ENCODE results near the gene BCCIP. TPM values are rescaled to one million over a fixed set of nuclear protein-coding genes. Genes with fewer than 3 reads are reported as not detected.

The BCCIP gene
- total RNA-seq, 4 donors from 2014 or later, result 21.5 to 31.7 (median 27.7) TPM

DNA sequence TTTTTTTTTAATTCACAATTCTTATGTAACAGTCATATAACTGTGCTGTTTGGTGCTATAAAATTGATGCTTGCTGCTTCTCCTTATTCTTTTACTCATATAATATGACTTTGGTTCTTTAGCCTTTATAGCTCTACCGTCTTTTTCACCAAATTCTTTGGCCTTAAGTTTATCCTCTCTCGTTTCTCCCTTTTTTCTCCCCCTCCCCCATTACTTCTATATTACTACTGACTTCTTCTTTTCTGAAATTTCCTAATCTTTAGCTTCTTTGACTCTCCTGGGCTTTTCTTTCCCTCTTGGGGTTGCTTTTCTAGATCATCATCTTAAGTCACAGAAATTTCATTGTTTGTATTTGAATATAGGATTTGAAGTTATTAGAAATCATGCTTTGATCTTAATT lies 3.8 kb downstream of the BCCIP start:
- no peak for TF ChIP-seq POLR2A (IDR thresholded peaks at IDR 0.05)
- TF ChIP-seq, protein P1, sequence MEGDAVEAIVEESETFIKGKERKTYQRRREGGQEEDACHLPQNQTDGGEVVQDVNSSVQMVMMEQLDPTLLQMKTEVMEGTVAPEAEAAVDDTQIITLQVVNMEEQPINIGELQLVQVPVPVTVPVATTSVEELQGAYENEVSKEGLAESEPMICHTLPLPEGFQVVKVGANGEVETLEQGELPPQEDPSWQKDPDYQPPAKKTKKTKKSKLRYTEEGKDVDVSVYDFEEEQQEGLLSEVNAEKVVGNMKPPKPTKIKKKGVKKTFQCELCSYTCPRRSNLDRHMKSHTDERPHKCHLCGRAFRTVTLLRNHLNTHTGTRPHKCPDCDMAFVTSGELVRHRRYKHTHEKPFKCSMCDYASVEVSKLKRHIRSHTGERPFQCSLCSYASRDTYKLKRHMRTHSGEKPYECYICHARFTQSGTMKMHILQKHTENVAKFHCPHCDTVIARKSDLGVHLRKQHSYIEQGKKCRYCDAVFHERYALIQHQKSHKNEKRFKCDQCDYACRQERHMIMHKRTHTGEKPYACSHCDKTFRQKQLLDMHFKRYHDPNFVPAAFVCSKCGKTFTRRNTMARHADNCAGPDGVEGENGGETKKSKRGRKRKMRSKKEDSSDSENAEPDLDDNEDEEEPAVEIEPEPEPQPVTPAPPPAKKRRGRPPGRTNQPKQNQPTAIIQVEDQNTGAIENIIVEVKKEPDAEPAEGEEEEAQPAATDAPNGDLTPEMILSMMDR (IDR thresholded peaks at IDR 0.05), result no peak
- DNase-seq (ENCODE audit: low spot score in 2 of 2), result no peak
- no peak overlapping the region for H3K4me3 ChIP-seq (ENCODE audit: low read depth, poor library complexity, severe bottlenecking)
- intact Hi-C loops (cut with DNase I; ENCODE audit: low total_unique reads), result no loop called here
- WGBS, 2 donors, result 83 to 92% methylated on average over 2 of the region's 2 CpGs

DNA sequence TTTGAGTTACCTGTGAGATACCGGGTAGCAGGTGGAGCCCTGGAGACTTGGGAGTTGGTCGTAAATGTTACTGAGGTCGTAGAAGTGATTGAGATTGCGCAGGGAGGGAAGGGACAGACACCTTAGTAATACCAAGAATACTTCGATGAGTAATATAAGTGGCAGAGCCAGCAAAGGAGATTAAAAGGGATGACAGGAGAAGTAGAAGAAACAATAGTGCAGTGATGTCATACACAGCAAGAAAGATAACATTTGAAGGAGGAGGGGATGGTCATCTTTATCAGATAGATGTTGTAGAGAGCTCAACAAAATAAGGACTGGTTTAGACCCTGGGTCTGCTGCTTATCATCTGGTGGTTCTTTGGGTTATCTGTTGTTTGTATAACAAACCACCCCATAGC lies 5.0 kb downstream of the BCCIP start:
- WGBS, 2 donors, result 90% methylated on average over 5 of the region's 5 CpGs
- intact Hi-C loops (cut with DNase I; ENCODE audit: low total_unique reads), result no loop called here

DNA sequence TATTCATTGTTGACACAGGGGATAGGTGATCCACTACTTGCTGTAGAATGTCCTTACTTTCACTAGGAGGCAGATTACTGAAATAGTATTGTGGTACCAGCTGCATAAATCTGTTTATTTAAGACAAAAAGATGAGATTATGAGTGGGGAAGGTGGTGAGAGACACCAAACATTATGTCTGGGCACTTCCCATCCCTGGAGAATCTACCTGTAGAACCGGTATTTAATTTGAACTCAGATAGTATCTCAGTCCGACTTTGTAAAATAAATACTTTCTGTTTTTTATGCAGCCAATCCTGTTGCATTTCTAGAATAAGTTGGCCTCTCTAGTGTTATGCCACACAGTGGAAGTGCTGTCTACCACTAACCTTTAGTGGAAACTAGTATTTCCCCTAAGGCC lies 13.4 kb downstream of the BCCIP start:
- intact Hi-C loops (cut with DNase I; ENCODE audit: low total_unique reads), result no loop called here
- WGBS, 2 donors, result 54 to 58% methylated on average over 2 of the region's 2 CpGs
- DNase-seq (ENCODE audit: low spot score in 2 of 2), result no peak
- no peak overlapping the region for H3K4me3 ChIP-seq (ENCODE audit: low read depth, poor library complexity, severe bottlenecking)
- TF ChIP-seq POLR2A (IDR thresholded peaks at IDR 0.05), result no peak
- TF ChIP-seq, protein P1 (IDR thresholded peaks at IDR 0.05), result no peak

More for the DNA sequence above, 5.0 kb downstream of the BCCIP start:
- H3K4me3 ChIP-seq (ENCODE audit: low read depth, poor library complexity, severe bottlenecking), result no peak overlapping the region
- no peak for TF ChIP-seq POLR2A (IDR thresholded peaks at IDR 0.05)
- TF ChIP-seq, protein P1 (IDR thresholded peaks at IDR 0.05), result no peak
- DNase-seq (ENCODE audit: low spot score in 2 of 2), result no peak

DNA sequence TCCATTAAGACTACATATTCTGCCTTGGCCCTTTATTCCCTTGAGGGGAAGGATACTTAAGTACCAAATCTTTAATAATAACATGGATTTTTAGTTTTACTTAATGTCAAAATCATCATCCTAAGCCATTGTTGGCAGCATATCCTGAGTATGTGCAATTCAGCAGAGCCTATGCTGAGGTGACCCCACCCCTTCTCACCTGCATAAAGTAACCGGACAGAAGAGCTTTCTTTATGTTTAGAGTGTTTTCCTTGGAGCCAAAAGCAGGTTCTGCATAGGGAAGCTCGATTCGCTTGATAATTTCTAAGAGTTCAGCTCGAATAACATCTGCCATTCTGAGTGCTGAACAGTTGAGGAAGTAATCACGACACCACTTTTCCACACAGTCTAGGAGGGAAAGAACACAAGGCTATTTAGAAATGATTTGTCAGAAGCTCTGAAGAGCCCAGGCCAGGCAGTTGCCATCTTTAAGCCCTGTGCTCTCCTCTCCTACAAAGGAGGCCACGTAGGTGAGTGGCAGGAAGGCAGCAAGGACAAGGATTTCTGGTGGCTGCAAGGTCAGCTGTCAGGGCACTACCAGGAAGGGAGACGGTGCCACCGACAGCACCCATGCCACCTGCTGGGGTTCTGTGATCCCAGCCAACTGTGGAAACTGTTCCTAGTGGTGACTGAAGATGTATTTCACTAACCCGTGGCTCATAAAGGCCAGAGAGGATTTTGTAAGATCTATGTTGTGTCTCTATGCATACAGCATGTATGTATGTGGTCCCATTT lies 15.6 kb downstream of the BCCIP start:
- TF ChIP-seq, protein P1 (IDR thresholded peaks at IDR 0.05), result no peak
- no peak for TF ChIP-seq POLR2A (IDR thresholded peaks at IDR 0.05)
- 84 to 85% methylated on average over 9 of the region's 9 CpGs for WGBS, 2 donors
- no peak overlapping the region for H3K4me3 ChIP-seq (ENCODE audit: low read depth, poor library complexity, severe bottlenecking)
- intact Hi-C loops (cut with DNase I; ENCODE audit: low total_unique reads), result no loop called here
- DNase-seq (ENCODE audit: low spot score in 2 of 2), result no peak

DNA sequence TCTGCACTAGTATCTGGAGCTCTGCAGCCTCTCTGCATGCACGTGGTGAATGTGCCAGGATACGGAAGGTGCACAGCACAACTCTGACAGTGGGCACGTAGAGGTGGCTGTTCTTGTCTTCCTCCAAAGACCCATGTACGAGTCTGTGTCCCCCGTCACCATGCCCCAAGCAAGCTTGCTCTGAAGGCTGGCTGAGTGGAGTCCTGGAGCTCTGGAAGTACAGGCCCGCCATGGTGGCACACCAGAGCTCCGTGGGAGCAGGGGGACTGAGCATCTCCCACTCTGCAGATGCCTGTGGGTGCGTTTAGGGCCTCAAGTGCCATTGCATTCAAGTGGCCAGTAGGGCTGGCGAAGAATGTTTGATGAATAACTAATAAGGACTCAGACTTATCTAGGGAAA lies 17.1 kb downstream of the BCCIP start:
- TF ChIP-seq, protein P1 (IDR thresholded peaks at IDR 0.05), result no peak
- no peak for TF ChIP-seq POLR2A (IDR thresholded peaks at IDR 0.05)
- WGBS, 2 donors, result 89 to 94% methylated on average over 9 of the region's 9 CpGs
- intact Hi-C loops (cut with DNase I; ENCODE audit: low total_unique reads), result no loop called here
- no peak for DNase-seq (ENCODE audit: low spot score in 2 of 2)
- no peak overlapping the region for H3K4me3 ChIP-seq (ENCODE audit: low read depth, poor library complexity, severe bottlenecking)

DNA sequence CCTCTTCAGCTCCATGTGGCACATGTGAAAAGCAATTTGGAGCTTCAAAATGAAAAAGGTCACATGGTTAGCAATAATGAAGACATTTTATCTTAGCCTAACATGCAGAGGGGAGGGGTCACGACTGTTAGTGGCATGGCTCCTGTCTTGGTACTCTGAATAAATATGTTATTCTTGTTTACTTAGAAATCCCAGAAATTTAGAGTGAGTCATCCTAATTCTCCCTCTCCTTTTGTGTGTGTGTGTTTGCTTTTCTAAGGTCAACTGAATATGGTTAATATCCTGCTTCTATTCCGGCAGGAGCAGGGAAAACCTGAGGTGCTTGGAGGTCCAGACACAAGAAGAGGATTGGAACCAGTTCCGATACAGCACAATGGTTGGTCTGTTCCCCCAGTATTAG lies 17.6 kb downstream of the BCCIP start:
- H3K4me3 ChIP-seq (ENCODE audit: low read depth, poor library complexity, severe bottlenecking), result no peak overlapping the region
- intact Hi-C loops (cut with DNase I; ENCODE audit: low total_unique reads), result no loop called here
- DNase-seq (ENCODE audit: low spot score in 2 of 2), result no peak
- TF ChIP-seq, protein P1 (IDR thresholded peaks at IDR 0.05), result no peak
- TF ChIP-seq POLR2A (IDR thresholded peaks at IDR 0.05), result no peak
- 89 to 91% methylated on average over 3 of the region's 3 CpGs for WGBS, 2 donors

Data from lower leg skin (tissue), 4 donors.